ENCODE measurements around the gene KATNAL2.

DNA sequence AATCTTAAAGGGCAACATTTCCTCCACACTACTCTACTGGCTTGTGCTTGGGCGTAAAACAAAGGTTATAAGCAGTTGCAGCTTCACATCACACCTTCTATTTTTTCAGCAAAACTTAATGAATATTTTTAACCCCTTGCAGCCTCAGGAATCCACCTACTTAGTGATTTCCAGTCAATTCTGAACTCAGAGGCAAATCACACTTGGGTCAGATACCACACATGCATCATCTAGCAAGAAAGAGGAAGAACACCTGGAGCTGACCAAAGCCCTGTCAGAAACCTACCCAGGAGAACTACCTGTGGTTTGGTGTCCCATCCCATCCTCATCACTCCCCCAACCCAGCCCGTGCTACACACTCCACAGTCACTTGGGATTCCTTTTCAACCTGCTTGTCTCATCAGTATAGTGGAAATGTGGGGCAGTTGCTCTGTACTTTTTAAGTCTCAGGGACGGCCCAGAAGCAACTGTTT lies 25.6 kb upstream of the KATNAL2 start:
- TF ChIP-seq MXI1 (IDR thresholded peaks at IDR 0.05; ENCODE audit: low read depth, low read length), result no peak
- TF ChIP-seq FOXJ3 (CRISPR knock-in tag; IDR thresholded peaks at IDR 0.05), result no peak
- TF ChIP-seq, protein P1, sequence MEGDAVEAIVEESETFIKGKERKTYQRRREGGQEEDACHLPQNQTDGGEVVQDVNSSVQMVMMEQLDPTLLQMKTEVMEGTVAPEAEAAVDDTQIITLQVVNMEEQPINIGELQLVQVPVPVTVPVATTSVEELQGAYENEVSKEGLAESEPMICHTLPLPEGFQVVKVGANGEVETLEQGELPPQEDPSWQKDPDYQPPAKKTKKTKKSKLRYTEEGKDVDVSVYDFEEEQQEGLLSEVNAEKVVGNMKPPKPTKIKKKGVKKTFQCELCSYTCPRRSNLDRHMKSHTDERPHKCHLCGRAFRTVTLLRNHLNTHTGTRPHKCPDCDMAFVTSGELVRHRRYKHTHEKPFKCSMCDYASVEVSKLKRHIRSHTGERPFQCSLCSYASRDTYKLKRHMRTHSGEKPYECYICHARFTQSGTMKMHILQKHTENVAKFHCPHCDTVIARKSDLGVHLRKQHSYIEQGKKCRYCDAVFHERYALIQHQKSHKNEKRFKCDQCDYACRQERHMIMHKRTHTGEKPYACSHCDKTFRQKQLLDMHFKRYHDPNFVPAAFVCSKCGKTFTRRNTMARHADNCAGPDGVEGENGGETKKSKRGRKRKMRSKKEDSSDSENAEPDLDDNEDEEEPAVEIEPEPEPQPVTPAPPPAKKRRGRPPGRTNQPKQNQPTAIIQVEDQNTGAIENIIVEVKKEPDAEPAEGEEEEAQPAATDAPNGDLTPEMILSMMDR (IDR thresholded peaks at IDR 0.05), result no peak
- TF ChIP-seq, protein P2, sequence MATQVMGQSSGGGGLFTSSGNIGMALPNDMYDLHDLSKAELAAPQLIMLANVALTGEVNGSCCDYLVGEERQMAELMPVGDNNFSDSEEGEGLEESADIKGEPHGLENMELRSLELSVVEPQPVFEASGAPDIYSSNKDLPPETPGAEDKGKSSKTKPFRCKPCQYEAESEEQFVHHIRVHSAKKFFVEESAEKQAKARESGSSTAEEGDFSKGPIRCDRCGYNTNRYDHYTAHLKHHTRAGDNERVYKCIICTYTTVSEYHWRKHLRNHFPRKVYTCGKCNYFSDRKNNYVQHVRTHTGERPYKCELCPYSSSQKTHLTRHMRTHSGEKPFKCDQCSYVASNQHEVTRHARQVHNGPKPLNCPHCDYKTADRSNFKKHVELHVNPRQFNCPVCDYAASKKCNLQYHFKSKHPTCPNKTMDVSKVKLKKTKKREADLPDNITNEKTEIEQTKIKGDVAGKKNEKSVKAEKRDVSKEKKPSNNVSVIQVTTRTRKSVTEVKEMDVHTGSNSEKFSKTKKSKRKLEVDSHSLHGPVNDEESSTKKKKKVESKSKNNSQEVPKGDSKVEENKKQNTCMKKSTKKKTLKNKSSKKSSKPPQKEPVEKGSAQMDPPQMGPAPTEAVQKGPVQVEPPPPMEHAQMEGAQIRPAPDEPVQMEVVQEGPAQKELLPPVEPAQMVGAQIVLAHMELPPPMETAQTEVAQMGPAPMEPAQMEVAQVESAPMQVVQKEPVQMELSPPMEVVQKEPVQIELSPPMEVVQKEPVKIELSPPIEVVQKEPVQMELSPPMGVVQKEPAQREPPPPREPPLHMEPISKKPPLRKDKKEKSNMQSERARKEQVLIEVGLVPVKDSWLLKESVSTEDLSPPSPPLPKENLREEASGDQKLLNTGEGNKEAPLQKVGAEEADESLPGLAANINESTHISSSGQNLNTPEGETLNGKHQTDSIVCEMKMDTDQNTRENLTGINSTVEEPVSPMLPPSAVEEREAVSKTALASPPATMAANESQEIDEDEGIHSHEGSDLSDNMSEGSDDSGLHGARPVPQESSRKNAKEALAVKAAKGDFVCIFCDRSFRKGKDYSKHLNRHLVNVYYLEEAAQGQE (IDR thresholded peaks at IDR 0.05; ENCODE audit: low read depth, low read length), result no peak
- TF ChIP-seq, protein P3, sequence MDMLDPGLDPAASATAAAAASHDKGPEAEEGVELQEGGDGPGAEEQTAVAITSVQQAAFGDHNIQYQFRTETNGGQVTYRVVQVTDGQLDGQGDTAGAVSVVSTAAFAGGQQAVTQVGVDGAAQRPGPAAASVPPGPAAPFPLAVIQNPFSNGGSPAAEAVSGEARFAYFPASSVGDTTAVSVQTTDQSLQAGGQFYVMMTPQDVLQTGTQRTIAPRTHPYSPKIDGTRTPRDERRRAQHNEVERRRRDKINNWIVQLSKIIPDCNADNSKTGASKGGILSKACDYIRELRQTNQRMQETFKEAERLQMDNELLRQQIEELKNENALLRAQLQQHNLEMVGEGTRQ (IDR thresholded peaks at IDR 0.05; ENCODE audit: borderline replicate concordance, low read depth, low read length), result no peak
- TF ChIP-seq SIN3A (IDR thresholded peaks at IDR 0.05; ENCODE audit: borderline replicate concordance, low read depth, low read length), result no peak
- no peak for TF ChIP-seq CHD2 (IDR thresholded peaks at IDR 0.05; ENCODE audit: low read length, partially characterized antibody)
